Keratinocyte (primary cell): ENCODE results near the gene SLC35E4. TPM values are rescaled to one million over a fixed set of nuclear protein-coding genes. Genes with fewer than 3 reads are reported as not detected.
A peak's percentile ranks its signal among the peaks of the same experiment; 100 is the strongest.

Experiments
- DNase-seq: peaks from one replicate; pipeline ENCODE4 v3.0.0-alpha.2; 2011; ENCODE audit warnings: low read depth, missing footprints, low spot score
- FAIRE-seq: peaks from 2 replicates; lab custom pipeline; 2011; peaks lifted over from hg19 to GRCh38; lab: Jason Lieb, UNC
- H2AFZ ChIP-seq: 2 replicates; pipeline ENCODE4 v1.6.0; 2012; ENCODE audit warnings: low read length, control low read depth, inconsistent platforms; ENCODE audit not compliant: control insufficient read depth
- H3K27ac ChIP-seq: 2 replicates; pipeline ENCODE4 v1.5.1; 2011; ENCODE audit warnings: low read length; ENCODE audit not compliant: control insufficient read depth, insufficient read depth
- H3K27me3 ChIP-seq: 3 replicates; pipeline ENCODE4 v1.6.0; 2011; ENCODE audit warnings: low read length; ENCODE audit not compliant: control insufficient read depth, insufficient read depth; ENCODE audit errors: extremely low read depth
- H3K36me3 ChIP-seq, 2 experiments: 2 replicates in 1 of 2; 3 replicates in 1 of 2; pipeline ENCODE4 v1.5.1; 2011; ENCODE audit warnings: low read length in 2 of 2, mild to moderate bottlenecking in 1 of 2; ENCODE audit not compliant: control insufficient read depth in 2 of 2, insufficient read depth in 2 of 2; ENCODE audit errors: extremely low read depth in 1 of 2
- H3K4me1 ChIP-seq: 3 replicates; pipeline ENCODE4 v1.5.1; 2011; ENCODE audit warnings: low read length; ENCODE audit not compliant: control insufficient read depth, insufficient read depth; ENCODE audit errors: extremely low read depth
- H3K4me2 ChIP-seq: 3 replicates; pipeline ENCODE4 v1.6.0; 2011; ENCODE audit warnings: low read depth, low read length; ENCODE audit not compliant: control insufficient read depth, insufficient read depth; ENCODE audit errors: extremely low read depth
- H3K4me3 ChIP-seq, 3 experiments: fragments of 200-600 bp in 1 of 3; sonication (generic) in 1 of 3; 2 replicates in 2 of 3; 3 replicates in 1 of 3; pipeline ENCODE4 v1.5.1; 2011 to 2016; ENCODE audit warnings: low read length in 3 of 3, mild to moderate bottlenecking in 3 of 3, control low read depth in 2 of 3, inconsistent platforms in 1 of 3, low read depth in 1 of 3, mixed read lengths in 1 of 3, mixed run types in 1 of 3, moderate library complexity in 1 of 3; ENCODE audit not compliant: control insufficient read depth in 2 of 3, insufficient read depth in 2 of 3; ENCODE audit errors: extremely low read depth in 1 of 3
- H3K79me2 ChIP-seq: 2 replicates; pipeline ENCODE4 v1.6.0; 2012; ENCODE audit warnings: low read length; ENCODE audit not compliant: control insufficient read depth, insufficient read depth
- H3K9ac ChIP-seq: 3 replicates; pipeline ENCODE4 v1.6.0; 2011; ENCODE audit warnings: low read length; ENCODE audit not compliant: control insufficient read depth, insufficient read depth; ENCODE audit errors: extremely low read depth
- H3K9me1 ChIP-seq: 3 replicates; pipeline ENCODE4 v1.6.0; 2011; ENCODE audit warnings: low read length; ENCODE audit not compliant: control insufficient read depth, insufficient read depth; ENCODE audit errors: extremely low read depth
- H3K9me3 ChIP-seq: 2 replicates; pipeline ENCODE4 v1.5.1; 2012; ENCODE audit warnings: low read depth, low read length; ENCODE audit not compliant: control insufficient read depth
- H4K20me1 ChIP-seq: 3 replicates; pipeline ENCODE4 v1.6.0; 2011; ENCODE audit warnings: low read length; ENCODE audit not compliant: control insufficient read depth, insufficient read depth; ENCODE audit errors: extremely low read depth
- EZH2 ChIP-seq: IDR thresholded peaks from one replicate; pipeline ENCODE4 v1.6.1; 2012; ENCODE audit warnings: inconsistent platforms, mild to moderate bottlenecking, low read length, moderate library complexity
- dilution Hi-C: fragments of 300-500 bp; cut with MboI; formaldehyde crosslinking; loops from one replicate; pipeline ENCODE4 v1.7.0; 2020; ENCODE audit warnings: low sequenced_read_pairs; ENCODE audit not compliant: extremely low pct_ligation_motif_present
- polyA plus RNA-seq, 5 experiments: library from polyadenylated mRNA; depleted of rRNA in 3 of 5; stranded (reverse) in 3 of 5; stranded (forward) in 1 of 5; unstranded in 1 of 5; fragments of >200 nt; gene quantifications; 1 replicate in 1 of 5; 2 replicates in 3 of 5; 3 replicates in 1 of 5; pipeline versions ENCODE4 v1.2.1 to v1.2.3, GENCODE V29; 2011 to 2012; ENCODE audit warnings: missing spikeins in 2 of 5, low read depth in 1 of 5, low replicate concordance in 1 of 5
- TF ChIP-seq, protein P1 (sequence below), 3 experiments: IDR thresholded peaks in 1 of 3; conservative IDR thresholded peaks in 1 of 3; optimal IDR thresholded peaks in 1 of 3; 2 replicates in 2 of 3; 3 replicates in 1 of 3; pipeline versions ENCODE3 to v1.5.1; 2011; ENCODE audit warnings: low read length in 3 of 3, mild to moderate bottlenecking in 3 of 3, moderate library complexity in 2 of 3, control low read depth in 1 of 3, inconsistent platforms in 1 of 3; ENCODE audit not compliant: insufficient read depth in 2 of 3; ENCODE audit errors: extremely low read depth in 1 of 3

Gene SLC35E4
- polyA plus RNA-seq, 1 donor (not counting 4 experiments of a cell fraction or from before 2014, with no cell fraction given) = 2.3 TPM

DNA sequence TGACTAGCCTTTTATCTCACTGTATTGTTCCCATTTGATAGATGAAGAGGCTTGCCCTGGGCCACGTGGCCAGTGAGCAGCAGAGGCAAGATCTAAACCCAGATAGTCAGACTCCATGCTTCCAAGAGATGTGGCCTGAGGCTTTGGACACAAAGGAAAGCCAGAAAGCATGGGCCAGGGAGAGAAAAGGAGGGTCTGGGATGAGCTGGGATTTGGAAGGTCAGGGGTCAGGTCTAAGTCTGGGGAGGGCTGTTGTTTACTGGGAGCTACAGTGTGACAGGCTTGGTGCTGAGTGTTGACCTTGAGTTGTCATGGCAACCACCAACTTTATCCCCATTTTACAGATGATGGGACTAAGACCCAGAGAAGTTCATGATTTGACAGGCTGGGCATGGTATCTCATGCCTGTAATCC is 2.1 kb downstream of the SLC35E4 start:
- Histone ChIP-seq H3K27ac (no peak overlapping the region), H3K9me1 (no peaks in the 10 kb centered on the region), H3K9ac (no peak overlapping the region), H3K36me3 (no peaks in the 10 kb centered on the region), H3K4me2 (peak overlapping the region; percentile 100), H3K4me3 (no peak overlapping the region), H4K20me1 (no peaks in the 10 kb centered on the region), H3K27me3 (no peaks in the 10 kb centered on the region), H3K9me3 (no peaks in the 10 kb centered on the region), H2AFZ (no peak overlapping the region), H3K79me2 (peaks cover 11% of the 10 kb centered on the region), H3K4me1 (peaks cover 29% of the 10 kb centered on the region)
- DNase-seq (no peak), FAIRE-seq (no peak)
- dilution Hi-C loops = no loop called here
- TF ChIP-seq, protein P1, sequence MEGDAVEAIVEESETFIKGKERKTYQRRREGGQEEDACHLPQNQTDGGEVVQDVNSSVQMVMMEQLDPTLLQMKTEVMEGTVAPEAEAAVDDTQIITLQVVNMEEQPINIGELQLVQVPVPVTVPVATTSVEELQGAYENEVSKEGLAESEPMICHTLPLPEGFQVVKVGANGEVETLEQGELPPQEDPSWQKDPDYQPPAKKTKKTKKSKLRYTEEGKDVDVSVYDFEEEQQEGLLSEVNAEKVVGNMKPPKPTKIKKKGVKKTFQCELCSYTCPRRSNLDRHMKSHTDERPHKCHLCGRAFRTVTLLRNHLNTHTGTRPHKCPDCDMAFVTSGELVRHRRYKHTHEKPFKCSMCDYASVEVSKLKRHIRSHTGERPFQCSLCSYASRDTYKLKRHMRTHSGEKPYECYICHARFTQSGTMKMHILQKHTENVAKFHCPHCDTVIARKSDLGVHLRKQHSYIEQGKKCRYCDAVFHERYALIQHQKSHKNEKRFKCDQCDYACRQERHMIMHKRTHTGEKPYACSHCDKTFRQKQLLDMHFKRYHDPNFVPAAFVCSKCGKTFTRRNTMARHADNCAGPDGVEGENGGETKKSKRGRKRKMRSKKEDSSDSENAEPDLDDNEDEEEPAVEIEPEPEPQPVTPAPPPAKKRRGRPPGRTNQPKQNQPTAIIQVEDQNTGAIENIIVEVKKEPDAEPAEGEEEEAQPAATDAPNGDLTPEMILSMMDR (optimal IDR thresholded peaks at IDR 0.05 in 1 of 3, IDR thresholded peaks at IDR 0.05 in 1 of 3, conservative IDR thresholded peaks at IDR 0.05 in 1 of 3; ENCODE audit: extremely low read depth in 1 of 3, insufficient read depth in 2 of 3, low read length in 3 of 3) = no peak
- TF ChIP-seq EZH2 = no peak

DNA sequence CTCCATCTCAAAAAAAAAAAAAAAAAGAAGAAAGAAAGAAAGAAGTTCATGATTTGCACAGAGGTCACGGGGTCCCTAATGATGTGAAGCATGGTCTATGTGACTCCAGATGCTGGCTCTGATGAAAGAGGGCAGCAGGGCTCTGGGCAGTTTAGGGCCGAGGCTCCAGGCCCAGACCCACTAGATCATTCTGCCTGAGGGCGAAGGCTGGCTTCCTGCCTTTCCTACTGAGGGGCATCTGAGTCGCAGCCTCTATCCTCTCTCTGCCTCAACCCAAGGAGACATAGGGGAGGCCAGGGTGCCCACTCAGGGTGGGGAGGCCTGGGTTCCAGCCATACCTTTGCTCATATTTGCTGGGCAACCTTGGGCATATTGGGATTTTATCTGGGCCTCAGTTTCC is 4.8 kb downstream of the SLC35E4 start:
- FAIRE-seq = no peak
- no peak overlapping the region for H3K27ac ChIP-seq
- dilution Hi-C loops = no loop called here
- no peak overlapping the region for H3K9ac ChIP-seq
- no peak overlapping the region for H2AFZ ChIP-seq
- H3K9me1 ChIP-seq = no peaks in the 10 kb centered on the region
- H3K79me2 ChIP-seq = peaks cover 11% of the 10 kb centered on the region
- peaks cover 21% of the 10 kb centered on the region for H3K4me1 ChIP-seq
- TF ChIP-seq, protein P1 (optimal IDR thresholded peaks at IDR 0.05 in 1 of 3, IDR thresholded peaks at IDR 0.05 in 1 of 3, conservative IDR thresholded peaks at IDR 0.05 in 1 of 3; ENCODE audit: extremely low read depth in 1 of 3, insufficient read depth in 2 of 3, low read length in 3 of 3) = no peak
- no peak for TF ChIP-seq EZH2
- no peaks in the 10 kb centered on the region for H3K9me3 ChIP-seq
- H3K4me3 ChIP-seq = no peak overlapping the region
- H3K36me3 ChIP-seq = no peaks in the 10 kb centered on the region
- DNase-seq = no peak
- H4K20me1 ChIP-seq = no peaks in the 10 kb centered on the region
- H3K4me2 ChIP-seq = no peak overlapping the region
- no peaks in the 10 kb centered on the region for H3K27me3 ChIP-seq
